Liver (tissue), 9 donors: ENCODE results near the gene DPYD. TPM values are rescaled to one million over a fixed set of nuclear protein-coding genes. Genes with fewer than 3 reads are reported as not detected.

Experiments
- DNase-seq: peaks from one replicate; pipeline ENCODE4 v3.0.0-alpha.2; 2017; ENCODE audit warnings: low spot score
- H3K27ac ChIP-seq, 2 donors: one replicate each; pipeline ENCODE4 v1.7.0; 2013; ENCODE audit warnings: inconsistent platforms in 2 of 2, low read length in 2 of 2, control low read depth in 1 of 2, low read depth in 1 of 2, mild to moderate bottlenecking in 1 of 2
- H3K27me3 ChIP-seq, 4 donors: one replicate each; pipeline versions ENCODE4 v1.6.1 to v1.7.0; 2013; ENCODE audit warnings: low read length in 3 of 4, inconsistent platforms in 1 of 4, mild to moderate bottlenecking in 1 of 4, moderate library complexity in 1 of 4; ENCODE audit not compliant: control insufficient read depth in 4 of 4, insufficient read depth in 4 of 4
- H3K36me3 ChIP-seq, 4 donors: one replicate each; pipeline versions ENCODE4 v1.6.1 to v1.7.0; 2013; ENCODE audit warnings: low read length in 3 of 4, mild to moderate bottlenecking in 3 of 4, low read depth in 1 of 4, moderate library complexity in 1 of 4; ENCODE audit not compliant: control insufficient read depth in 4 of 4, insufficient read depth in 3 of 4
- H3K4me1 ChIP-seq, 4 donors: one replicate each; pipeline versions ENCODE4 v1.6.1 to v1.7.0; 2013; ENCODE audit warnings: low read length in 3 of 4, mild to moderate bottlenecking in 3 of 4, moderate library complexity in 1 of 4; ENCODE audit not compliant: control insufficient read depth in 4 of 4, insufficient read depth in 4 of 4
- H3K4me3 ChIP-seq, 3 donors: one replicate each; pipeline versions ENCODE4 v1.6.1 to v1.7.0; 2013; ENCODE audit warnings: low read length in 3 of 3, control low read depth in 1 of 3, low read depth in 1 of 3, mild to moderate bottlenecking in 1 of 3
- H3K9ac ChIP-seq, 2 donors: one replicate each; pipeline ENCODE4 v1.7.0; 2013; ENCODE audit warnings: low read length in 2 of 2, mild to moderate bottlenecking in 2 of 2, moderate library complexity in 2 of 2, control low read depth in 1 of 2, low read depth in 1 of 2
- H3K9me3 ChIP-seq, 4 donors: one replicate each; pipeline versions ENCODE4 v1.6.1 to v1.7.0; 2013; ENCODE audit warnings: low read length in 3 of 4; ENCODE audit not compliant: control insufficient read depth in 4 of 4
- ATF3 ChIP-seq: IDR thresholded peaks from 2 replicates; pipeline ENCODE4 v1.6.1; 2016; ENCODE audit warnings: antibody characterized with exemption
- EGR1 ChIP-seq, 2 donors: IDR thresholded peaks; 2 replicates each; pipeline ENCODE4 v1.6.1; 2016 to 2018; ENCODE audit warnings: antibody characterized with exemption in 2 of 2, low read depth in 2 of 2
- FOXA1 ChIP-seq: IDR thresholded peaks from 2 replicates; pipeline ENCODE4 v1.6.1; 2016; ENCODE audit warnings: antibody characterized with exemption
- FOXA2 ChIP-seq: IDR thresholded peaks from 2 replicates; pipeline ENCODE4 v1.6.1; 2016; ENCODE audit warnings: antibody characterized with exemption
- GABPA ChIP-seq, 2 donors: IDR thresholded peaks in 1 of 2; conservative IDR thresholded peaks in 1 of 2; 2 replicates each; pipeline ENCODE4 v1.6.1; 2016; ENCODE audit warnings: antibody characterized with exemption in 2 of 2, mild to moderate bottlenecking in 1 of 2, moderate library complexity in 1 of 2
- HNF4A ChIP-seq, 2 donors: conservative IDR thresholded peaks; 2 replicates each; pipeline ENCODE4 v1.6.1; 2016; ENCODE audit warnings: antibody characterized with exemption in 2 of 2, mild to moderate bottlenecking in 2 of 2
- HNF4G ChIP-seq: IDR thresholded peaks from 2 replicates; pipeline ENCODE4 v1.6.1; 2016; ENCODE audit warnings: antibody characterized with exemption
- JUND ChIP-seq, 2 donors: IDR thresholded peaks; 2 replicates each; pipeline ENCODE4 v1.6.1; 2016; ENCODE audit warnings: antibody characterized with exemption in 2 of 2
- MAX ChIP-seq: IDR thresholded peaks from 2 replicates; pipeline ENCODE4 v1.6.1; 2016; ENCODE audit warnings: antibody characterized with exemption
- NR2F2 ChIP-seq: IDR thresholded peaks from 2 replicates; pipeline ENCODE4 v1.6.1; 2016; ENCODE audit warnings: antibody characterized with exemption
- RAD21 ChIP-seq, 2 donors: IDR thresholded peaks; 2 replicates each; pipeline ENCODE4 v1.6.1; 2016; ENCODE audit warnings: antibody characterized with exemption in 2 of 2, mild to moderate bottlenecking in 2 of 2
- RXRA ChIP-seq, 2 donors: IDR thresholded peaks; 2 replicates each; pipeline ENCODE4 v1.6.1; 2017 to 2018; ENCODE audit warnings: antibody characterized with exemption in 2 of 2, mild to moderate bottlenecking in 1 of 2
- SP1 ChIP-seq: IDR thresholded peaks from 2 replicates; pipeline ENCODE4 v1.6.1; 2018; ENCODE audit warnings: antibody characterized with exemption, mild to moderate bottlenecking
- TAF1 ChIP-seq: conservative IDR thresholded peaks from 2 replicates; pipeline ENCODE4 v1.6.1; 2016; ENCODE audit warnings: antibody characterized with exemption, mild to moderate bottlenecking
- YY1 ChIP-seq: IDR thresholded peaks from 2 replicates; pipeline ENCODE4 v1.6.1; 2016; ENCODE audit warnings: antibody characterized with exemption, mild to moderate bottlenecking
- ZBTB33 ChIP-seq: IDR thresholded peaks from 2 replicates; pipeline ENCODE4 v1.6.1; 2016; ENCODE audit warnings: antibody characterized with exemption
- WGBS: extraction: QIAGEN DNeasy Blood & Tissue Kit; methylation state at CpG from one replicate; pipeline ENCODE4 v1.1.7; 2013; 5-methylcytosine and 5-hydroxymethylcytosine counted together
- polyA plus RNA-seq, 2 donors: library from polyadenylated mRNA; stranded (reverse) in 1 of 2; unstranded in 1 of 2; fragments of 200-250 nt in 1 of 2; fragments of >200 nt in 1 of 2; fragmentation: Nextera tagmentation in 1 of 2; extraction: Ambion mirVana in 1 of 2; gene quantifications; one replicate each; pipeline versions ENCODE4 v1.2.1 to v1.2.3, GENCODE V29; 2013 to 2015
- total RNA-seq, 2 donors: library from RNA; depleted of rRNA; stranded (reverse); fragments of >200 nt; gene quantifications; one replicate each; pipeline ENCODE4 v1.2.3, GENCODE V29; 2014
- TF ChIP-seq, protein P1 (sequence below): IDR thresholded peaks from 2 replicates; pipeline ENCODE4 v1.6.1; 2016; ENCODE audit warnings: antibody characterized with exemption, mild to moderate bottlenecking
- TF ChIP-seq, protein P2 (sequence below): fragments of 150-350 bp; IDR thresholded peaks from 2 replicates; pipeline ENCODE4 v1.5.1; 2017; ENCODE audit warnings: improper control_type of control experiment, low read depth, low read length; ENCODE audit not compliant: missing input control
- donor health status: healthy.
- donor health status: healthy.
- donor health status: healthy.
- donor health status: healthy.
- donor health status: healthy.

DPYD gene
- total RNA-seq, result 100 to 1,000 TPM in 1 of 2 donors, 10 to 100 TPM in 1; 56.6 to 142 TPM
- 10 to 100 TPM; 16.2 to 37.4 TPM for polyA plus RNA-seq

DNA sequence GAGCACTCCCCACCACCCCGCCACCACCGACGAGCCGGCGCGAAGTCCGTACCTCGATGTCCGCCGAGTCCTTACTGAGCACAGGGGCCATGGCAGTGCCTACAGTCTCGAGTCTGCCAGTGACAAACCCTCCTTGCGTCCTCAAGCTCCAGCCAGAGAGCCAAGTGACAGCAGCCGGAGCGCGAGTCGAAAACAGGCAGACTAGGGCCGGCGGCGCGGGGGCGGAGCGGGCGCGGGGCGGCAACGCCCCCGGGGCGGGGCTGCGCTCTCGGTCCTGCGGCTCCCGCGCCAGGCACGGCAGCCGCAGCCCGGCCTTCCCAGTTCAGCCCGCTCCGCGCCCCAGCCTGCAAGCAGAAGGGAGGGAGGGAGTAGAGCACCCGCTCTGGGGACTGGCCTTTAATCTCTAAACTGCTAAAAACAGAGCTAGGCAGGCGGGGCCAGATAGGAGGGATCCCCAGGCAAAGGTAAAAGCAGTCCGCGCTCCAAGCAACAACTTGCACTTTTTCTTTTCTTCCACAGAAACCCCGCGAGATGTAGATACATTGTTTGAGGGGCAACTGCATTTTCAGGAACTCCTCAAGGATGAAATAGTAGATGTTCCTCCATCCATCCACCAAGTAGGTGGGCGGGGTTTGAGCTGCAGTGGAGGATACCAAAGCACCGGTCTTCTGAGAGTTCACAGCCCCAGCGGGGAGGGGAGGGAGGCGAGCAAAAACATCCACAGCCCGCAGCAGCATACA, at the start of gene DPYD:
Gene DPYD (minus strand): TSS at position 203 of the 740 bp plus-strand sequence. CDS start 112 bp downstream, at position 91.
- Histone ChIP-seq H3K9me3 (no peaks in the 10 kb centered on the region), H3K4me1 (peaks cover 7 to 32% (median 19%) of the 10 kb centered on the region in 4 donors), H3K9ac (peak within 1 kb of the TSS; percentile 86 to 93), H3K4me3 (peak within 1 kb of the TSS; percentile 84 to 99 (median 93)), H3K27me3 (no peaks in the 10 kb centered on the region), H3K36me3 (no peaks in the 10 kb centered on the region), H3K27ac (peak within 1 kb of the TSS; percentile 97 to 99)
- peak; percentile 66 to 68 for TF ChIP-seq EGR1 (IDR thresholded peaks at IDR 0.05; ENCODE audit: low read depth in 2 of 2)
- TF ChIP-seq, protein P1, sequence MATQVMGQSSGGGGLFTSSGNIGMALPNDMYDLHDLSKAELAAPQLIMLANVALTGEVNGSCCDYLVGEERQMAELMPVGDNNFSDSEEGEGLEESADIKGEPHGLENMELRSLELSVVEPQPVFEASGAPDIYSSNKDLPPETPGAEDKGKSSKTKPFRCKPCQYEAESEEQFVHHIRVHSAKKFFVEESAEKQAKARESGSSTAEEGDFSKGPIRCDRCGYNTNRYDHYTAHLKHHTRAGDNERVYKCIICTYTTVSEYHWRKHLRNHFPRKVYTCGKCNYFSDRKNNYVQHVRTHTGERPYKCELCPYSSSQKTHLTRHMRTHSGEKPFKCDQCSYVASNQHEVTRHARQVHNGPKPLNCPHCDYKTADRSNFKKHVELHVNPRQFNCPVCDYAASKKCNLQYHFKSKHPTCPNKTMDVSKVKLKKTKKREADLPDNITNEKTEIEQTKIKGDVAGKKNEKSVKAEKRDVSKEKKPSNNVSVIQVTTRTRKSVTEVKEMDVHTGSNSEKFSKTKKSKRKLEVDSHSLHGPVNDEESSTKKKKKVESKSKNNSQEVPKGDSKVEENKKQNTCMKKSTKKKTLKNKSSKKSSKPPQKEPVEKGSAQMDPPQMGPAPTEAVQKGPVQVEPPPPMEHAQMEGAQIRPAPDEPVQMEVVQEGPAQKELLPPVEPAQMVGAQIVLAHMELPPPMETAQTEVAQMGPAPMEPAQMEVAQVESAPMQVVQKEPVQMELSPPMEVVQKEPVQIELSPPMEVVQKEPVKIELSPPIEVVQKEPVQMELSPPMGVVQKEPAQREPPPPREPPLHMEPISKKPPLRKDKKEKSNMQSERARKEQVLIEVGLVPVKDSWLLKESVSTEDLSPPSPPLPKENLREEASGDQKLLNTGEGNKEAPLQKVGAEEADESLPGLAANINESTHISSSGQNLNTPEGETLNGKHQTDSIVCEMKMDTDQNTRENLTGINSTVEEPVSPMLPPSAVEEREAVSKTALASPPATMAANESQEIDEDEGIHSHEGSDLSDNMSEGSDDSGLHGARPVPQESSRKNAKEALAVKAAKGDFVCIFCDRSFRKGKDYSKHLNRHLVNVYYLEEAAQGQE, result peak; percentile 91
- peak; percentile 43 to 45 for TF ChIP-seq RAD21 (IDR thresholded peaks at IDR 0.05)
- TF ChIP-seq JUND (IDR thresholded peaks at IDR 0.05), result peak in 1 of 2 donors; percentile 29
- peak; percentile 16 for TF ChIP-seq FOXA1
- TF ChIP-seq MAX, result no peak
- TF ChIP-seq HNF4A (conservative IDR thresholded peaks at IDR 0.05), result peak; percentile 59 to 64
- peak; percentile 89 for TF ChIP-seq TAF1
- peak in 1 of 2 donors; percentile 33 for TF ChIP-seq GABPA (IDR thresholded peaks at IDR 0.05 in 1 of 2, conservative IDR thresholded peaks at IDR 0.05 in 1 of 2)
- peak; percentile 57 to 65 for TF ChIP-seq RXRA (IDR thresholded peaks at IDR 0.05)
- TF ChIP-seq HNF4G, result peak; percentile 20
- TF ChIP-seq NR2F2, result peak; percentile 15
- peak; percentile 61 for TF ChIP-seq YY1
- TF ChIP-seq ZBTB33, result peak; percentile 66
- TF ChIP-seq FOXA2, result no peak
- TF ChIP-seq ATF3, result no peak
- TF ChIP-seq, protein P2, sequence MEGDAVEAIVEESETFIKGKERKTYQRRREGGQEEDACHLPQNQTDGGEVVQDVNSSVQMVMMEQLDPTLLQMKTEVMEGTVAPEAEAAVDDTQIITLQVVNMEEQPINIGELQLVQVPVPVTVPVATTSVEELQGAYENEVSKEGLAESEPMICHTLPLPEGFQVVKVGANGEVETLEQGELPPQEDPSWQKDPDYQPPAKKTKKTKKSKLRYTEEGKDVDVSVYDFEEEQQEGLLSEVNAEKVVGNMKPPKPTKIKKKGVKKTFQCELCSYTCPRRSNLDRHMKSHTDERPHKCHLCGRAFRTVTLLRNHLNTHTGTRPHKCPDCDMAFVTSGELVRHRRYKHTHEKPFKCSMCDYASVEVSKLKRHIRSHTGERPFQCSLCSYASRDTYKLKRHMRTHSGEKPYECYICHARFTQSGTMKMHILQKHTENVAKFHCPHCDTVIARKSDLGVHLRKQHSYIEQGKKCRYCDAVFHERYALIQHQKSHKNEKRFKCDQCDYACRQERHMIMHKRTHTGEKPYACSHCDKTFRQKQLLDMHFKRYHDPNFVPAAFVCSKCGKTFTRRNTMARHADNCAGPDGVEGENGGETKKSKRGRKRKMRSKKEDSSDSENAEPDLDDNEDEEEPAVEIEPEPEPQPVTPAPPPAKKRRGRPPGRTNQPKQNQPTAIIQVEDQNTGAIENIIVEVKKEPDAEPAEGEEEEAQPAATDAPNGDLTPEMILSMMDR, result no peak
- TF ChIP-seq SP1, result peak; percentile 78
- peak; percentile 89 for DNase-seq
- WGBS, result under 1% methylated on average over 50 of the region's 50 CpGs
